HG03460 (cell line): ENCODE measurements around the gene TPM2.
A peak's percentile ranks its signal among the peaks of the same experiment; 100 is the strongest.

Experiments used
- ATAC-seq: cut with Tn5 transposase; IDR thresholded peaks from one replicate; pipeline ENCODE4 v1.9.1; 2021; ENCODE audit not compliant: unreplicated experiment

Gene TPM2

DNA sequence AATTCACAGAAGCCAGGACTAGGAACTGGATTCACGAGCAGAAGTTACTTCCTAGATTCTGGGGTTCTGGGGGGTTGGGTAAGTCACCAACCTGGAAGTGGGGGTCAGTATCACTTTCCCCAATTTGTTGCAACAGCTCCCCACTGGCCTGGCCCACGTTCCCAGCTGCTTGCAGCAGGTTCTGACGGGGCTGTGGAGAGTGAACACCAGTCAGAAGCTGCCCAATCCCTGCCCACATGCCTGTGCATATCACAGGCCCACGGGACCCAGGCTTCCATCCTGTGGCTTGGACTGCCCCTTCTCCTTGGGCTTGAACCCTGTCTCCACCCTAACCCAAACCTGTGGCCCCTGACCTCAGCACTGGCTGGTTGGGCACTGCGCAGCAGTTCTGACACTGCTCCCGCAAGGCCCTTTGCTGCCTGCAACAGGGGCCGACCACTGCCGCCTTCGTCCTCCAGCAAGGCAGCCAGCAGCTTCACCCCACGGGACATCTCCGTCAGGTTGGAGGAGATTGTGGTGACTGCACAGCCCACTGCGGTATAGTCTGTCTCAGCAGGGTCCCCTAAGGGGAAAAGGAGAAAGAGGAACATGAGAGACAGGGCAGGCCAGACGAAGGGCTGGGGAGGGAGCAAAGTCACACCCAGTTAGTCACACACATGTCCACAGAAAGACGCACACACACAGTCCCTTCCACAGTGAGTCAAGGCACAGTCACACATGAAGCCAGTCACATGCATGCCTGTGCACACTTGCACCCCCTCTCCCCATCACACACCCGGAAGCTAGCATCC is 29.2 kb upstream of the TPM2 start:
- no peak for ATAC-seq

DNA sequence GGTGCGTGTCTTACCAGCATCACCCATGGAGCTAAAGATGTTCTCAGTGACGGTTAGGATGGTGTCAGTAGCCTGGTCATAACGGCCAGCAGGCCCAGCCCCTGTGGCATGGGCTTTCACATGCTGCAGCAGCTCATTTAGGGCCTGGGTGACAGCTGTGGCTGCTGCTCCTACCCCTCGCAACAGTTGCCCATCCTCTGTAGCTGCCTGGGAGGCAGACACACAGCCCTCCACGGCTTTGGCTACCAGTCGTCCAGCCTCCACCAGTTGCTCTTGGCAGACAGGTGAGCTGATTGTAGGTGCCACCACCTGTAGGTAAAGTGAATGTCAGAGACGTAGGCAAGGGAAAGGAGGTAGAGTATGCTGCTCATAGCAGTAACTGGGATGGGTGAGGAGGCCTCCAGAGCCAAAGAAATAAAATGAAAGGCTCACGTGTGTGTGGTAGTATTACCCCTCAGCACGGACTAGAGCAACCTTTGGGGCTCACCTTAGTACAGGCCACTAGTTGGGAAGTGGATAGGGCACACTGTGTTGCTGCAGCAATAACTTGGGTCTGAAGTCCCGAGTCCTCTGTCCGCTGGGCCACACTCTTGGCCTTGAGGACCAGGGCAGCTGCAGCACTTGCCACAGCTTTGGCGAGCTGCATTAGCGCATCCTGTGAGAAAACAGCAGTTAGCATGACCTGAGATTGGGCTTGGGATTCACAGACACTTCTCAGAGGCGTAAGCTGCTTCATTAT is 27.6 kb upstream of the TPM2 start:
- no peak for ATAC-seq

DNA sequence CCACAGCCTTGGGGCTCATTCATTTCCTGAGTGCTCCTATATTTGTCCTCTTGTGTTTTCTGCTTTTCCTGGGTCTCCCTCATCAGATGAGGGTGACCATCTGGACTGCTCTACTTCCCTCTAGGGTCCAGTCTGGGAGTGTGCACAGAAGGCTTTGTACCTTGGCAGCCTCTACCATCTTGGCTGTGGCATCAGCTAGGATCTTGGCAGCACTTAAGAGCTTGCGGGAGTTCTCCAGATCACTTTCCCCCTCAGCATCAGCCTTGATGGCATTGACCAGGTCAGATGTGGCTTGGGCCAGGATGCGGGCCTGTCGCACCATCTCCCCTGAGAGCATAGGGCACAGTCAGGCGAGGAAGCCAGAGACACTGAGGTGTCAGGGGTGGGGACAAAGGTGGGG is 26.5 kb upstream of the TPM2 start:
- no peak for ATAC-seq

DNA sequence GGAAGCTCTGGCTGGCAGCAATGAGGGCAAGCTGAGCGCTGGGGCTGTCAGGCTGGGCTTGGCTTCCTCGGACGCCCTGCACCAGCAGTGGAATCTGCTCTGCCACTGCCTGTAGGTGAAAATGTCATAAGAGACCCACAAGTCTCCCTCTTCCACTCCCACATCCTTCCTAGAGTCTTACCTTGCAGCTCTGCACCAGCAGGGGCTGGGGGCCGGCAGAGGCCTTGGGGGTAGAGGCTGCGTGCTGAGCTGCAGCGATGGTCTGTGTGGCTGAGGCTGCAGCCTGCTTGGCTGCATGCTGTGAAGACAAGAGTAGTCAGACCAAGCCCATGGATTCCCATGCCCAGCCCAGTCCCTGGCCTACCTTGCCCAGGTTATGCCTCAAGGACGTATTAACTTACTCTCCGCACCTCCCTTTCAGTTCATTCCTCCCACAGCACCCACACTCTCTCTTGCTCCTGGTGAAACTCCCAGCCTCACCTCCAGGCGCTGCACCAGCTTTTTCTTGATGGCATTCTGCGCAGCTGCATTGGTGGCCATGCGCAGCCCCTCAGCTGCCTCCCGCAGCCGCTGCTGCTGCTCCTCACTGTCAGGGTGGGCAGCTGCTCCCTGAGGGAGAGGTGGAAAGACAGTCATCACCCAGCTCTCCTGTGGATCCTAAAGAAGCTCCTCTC is 25.0 kb upstream of the TPM2 start:
- no peak for ATAC-seq

DNA sequence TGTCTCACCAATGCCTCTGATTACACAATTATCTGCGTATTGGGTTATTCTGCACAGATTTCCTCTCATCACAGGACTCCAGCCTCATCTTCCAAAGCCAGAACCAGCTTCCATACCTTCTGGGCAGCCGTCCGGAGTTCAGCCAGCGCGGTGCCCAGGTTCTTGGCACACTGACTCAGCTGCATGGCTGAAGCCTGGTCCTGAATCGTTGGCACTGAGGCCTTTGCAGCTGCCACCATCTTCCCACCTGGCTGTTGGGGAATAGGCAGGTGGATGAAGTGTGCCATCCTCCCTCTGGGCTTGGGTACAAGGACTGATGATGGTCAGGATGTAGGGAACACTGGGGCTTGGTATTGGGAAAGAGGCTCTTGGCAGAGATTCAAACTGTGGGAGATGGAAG is 24.4 kb upstream of the TPM2 start:
- no peak for ATAC-seq

DNA sequence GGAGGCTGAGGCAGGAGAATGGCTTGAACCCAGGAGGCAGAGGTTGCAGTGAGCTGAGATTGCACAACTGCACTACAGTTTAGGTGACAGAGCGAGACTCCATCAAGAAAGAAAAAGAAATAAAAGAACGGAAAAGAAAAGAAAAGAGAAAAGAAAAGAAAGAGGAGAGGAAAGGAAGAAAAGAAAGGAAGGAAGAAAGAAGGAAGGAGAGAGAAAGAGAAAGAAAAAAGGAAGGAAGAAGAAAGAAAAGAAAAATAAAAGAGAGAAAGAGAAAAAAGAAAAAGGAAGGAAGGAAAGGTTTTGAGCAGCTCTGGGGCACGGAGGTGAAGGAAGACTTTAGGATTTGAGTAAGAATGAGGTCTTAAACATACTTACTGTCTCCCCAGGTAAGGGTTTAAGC is 23.9 kb upstream of the TPM2 start:
- ATAC-seq, result no peak

DNA sequence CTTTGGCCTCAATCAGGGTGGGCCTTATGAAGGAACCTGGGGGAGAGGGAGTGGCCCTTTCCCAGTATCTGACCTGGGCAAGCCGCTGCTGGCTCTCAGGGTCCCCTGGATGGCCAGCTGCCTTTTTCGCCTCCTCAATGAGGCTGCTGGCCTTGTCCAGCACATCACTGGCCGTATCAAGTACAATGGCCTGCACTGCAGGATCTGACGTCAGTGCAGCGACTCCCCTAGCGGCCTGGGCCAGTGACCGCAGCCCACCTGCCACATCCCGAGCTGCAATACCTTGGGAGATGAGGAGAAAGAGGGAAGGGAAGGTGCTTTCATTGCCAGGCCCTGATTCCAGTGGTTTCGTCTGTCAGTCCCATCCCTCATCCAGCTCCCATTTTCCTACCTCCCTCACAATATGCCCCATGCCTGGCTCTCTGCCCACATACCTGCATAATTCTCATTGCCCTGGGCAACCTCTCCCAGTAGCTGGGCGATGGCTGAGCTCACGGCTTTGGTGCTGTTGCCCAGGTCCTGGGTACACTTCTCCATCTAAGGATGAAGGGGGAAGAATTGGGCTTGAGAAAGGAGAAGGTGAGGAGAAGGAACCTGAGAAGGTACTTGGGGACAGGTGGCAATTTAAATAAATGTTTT is 23.2 kb upstream of the TPM2 start:
- no peak for ATAC-seq

DNA sequence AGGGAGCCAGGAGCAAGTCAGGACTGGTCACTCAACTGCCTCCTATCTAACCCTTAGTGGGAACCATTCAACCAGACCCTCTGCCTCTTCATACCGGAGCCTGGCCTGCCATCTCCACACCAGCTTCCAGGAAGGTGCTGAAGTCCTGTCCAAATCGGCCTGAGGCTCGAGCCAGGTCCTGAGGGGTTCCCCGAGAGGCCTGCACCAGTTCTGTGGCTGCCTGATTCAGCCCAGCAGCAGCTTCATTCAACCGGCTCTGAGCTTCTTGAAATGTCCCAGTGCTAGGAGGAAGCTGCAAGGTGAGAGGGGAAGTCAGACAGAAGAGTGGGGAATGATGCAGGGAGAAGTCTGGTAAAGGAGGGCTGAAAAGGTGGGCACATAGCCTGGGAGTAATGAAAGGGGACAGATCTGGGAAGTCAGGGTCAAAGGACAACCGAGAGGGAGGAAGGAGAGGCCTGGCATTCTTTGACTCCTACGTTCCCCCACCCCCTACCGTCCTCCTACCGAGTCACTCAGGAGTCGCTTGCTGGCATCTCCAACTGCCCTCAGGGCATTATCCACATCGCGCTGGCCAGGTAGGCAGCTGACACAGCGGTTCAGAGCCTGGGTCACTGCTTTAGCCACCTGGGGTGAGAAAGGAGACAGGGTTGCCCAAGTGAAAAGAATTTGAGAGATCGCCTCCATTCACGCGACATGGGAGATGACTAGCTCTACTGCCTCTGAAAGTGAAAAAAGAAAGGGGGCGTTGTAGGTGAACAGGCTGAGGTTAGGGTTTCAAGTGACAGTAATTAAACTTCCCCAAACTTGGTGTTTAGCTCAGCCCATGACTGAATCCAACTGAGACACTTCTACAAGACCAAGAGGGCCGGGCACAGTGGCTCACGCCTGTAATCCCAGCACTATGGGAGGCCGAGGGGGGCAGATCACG is 22.0 kb upstream of the TPM2 start:
- peak; percentile 50 for ATAC-seq

DNA sequence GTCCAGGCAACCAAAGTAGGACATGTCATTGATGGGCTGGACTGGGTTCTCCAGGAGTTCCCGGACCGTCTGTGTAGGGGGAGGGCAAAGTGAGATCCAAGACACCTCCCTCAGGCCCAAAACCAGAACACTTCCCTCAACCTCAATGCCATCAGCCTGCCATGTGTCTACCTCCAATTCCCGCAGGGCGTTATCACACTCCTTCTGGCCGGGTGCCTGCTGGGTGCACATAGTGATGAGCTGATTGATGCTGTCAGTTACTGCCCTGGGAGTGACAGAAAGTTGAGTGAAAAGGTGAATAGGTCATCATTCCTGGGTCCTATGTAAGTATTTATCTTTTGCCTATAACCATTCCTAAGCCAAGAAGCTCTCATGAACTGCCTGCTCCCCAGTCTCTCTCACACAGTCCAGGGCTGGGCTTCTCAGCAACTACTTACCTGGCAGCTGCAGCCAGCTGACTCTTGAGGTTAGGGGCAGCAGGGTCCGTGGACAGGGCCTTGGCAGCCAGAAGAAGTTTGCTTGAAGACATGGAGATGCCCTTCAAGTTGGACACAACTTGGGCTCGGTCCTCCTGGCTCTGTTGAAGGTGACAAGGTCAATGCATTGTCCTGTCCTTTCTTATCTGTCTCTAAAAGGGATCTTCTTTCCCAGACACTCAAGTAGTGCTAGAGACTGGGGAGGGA is 21.2 kb upstream of the TPM2 start:
- ATAC-seq, result no peak

DNA sequence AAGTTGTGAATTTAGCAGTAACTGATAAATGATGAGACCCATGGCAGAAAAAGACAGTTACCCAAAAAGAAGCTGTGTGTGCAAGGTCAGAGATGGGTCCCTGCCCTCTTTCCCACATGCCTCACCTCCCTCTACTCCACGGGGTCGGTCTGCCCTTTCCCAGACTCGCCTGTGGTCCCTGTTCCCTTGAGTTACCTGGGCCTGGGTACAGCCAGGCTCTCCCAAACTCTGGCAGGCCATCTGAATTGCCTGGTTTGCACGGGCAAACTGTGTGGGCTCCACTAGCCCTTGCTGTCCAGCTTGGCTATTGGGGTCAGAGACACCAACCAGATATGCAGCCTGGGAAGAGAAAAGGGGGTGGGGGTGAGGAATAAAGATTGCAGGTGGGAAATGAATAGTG is 18.4 kb upstream of the TPM2 start:
- ATAC-seq, result no peak

DNA sequence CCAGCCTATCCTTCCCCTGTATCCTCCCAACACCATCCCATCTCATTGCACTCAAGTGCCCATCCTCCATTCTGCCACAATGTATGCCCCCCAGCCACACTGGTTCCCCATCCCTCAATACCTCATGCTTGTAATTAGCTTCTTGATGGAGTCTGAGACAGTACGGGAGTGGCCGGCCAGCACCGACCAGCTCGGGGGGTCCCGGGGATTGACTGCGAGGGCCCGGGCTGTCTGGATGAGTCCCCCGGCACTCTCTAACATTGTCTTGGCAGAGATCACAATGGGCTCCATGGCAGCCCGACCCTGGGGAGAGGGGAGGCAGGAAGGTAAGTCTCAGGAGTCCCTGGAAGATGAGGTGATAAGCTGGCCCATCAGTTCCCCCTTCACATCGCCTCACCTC is 17.2 kb upstream of the TPM2 start:
- ATAC-seq, result no peak

DNA sequence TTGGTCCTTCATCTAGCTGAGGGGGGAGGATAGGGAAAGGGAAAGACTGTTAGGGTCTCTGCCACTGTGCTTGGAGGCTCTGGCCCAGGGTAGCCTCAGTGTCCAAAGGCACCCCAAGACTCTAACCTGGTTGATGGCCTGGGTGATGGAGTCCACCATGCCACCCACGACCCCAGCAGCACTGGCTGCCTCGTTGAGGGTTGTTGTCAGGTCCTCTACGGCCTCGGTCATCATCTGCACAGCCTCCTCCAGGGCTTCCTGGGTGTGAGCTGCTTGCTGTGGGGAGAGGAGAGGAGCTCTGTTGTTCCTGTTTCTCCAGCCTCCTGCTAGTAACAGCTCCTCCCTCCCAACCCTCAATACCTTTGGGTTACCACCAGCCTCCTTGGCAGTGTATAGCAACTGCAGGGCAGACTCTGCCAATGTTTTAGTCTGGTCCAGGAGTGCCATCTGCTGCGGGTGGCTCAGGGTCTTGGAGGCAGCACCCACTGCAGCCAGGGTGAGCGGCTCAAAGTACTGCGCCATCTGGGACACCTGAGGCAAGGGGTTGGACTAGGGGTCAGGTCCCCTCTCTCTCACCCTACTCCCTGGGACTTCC is 16.2 kb upstream of the TPM2 start:
- no peak for ATAC-seq

DNA sequence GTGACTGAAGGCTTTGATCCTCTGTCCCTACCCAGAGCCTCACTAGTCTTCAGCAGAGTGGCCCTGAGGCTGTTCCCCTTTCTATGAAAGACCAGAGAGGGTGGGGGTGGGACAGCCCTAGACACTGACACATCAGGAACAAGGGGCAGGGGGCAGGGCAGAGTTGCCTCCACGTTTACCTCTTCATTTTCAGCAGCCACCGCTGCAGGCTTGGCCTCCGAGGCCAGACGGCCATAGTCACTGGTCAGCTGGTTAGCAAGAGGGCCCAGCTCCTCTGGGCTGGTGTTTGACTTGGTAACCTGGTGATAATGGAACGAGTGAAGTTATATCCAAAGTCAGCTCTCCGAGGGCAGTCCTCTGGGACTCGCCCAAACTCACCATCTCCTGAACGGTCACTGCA is 15.6 kb upstream of the TPM2 start:
- no peak for ATAC-seq

DNA sequence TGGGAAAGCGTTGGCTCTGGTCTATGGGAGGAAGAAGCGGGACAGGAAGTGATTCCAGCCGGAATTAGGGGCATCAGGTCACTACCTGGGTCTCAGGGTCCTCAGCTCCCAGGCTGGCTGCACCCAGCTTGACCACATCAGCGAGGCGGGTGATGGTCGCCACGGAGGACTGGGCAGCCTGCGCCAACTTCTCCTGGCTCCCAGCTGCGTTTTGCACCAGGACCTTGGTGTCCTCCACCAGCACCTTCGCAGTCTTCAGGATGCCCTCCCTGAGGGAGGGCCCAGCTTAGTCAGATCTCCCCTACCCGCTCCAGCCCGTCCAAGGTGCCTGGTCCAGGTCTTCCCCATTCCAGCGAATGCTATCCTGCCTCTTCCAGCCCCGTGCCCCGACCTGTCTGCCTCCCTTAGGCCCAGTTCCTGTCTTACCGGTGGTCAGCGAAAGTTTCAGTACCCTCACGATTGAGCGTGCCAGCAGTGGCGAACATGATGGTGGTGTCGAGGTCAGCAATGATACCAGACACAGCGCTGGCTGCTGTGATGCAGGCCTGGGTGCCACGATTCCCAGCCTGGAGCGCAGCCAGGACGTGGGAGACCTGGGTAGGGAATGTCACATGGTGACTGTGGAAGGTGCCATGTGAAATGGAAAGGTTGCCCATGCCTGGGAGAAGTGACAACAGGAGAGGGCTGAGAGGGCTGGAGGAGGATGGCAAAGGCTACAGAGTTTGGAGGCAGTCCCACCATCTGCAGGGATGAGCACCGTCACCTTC is 14.4 kb upstream of the TPM2 start:
- no peak for ATAC-seq

DNA sequence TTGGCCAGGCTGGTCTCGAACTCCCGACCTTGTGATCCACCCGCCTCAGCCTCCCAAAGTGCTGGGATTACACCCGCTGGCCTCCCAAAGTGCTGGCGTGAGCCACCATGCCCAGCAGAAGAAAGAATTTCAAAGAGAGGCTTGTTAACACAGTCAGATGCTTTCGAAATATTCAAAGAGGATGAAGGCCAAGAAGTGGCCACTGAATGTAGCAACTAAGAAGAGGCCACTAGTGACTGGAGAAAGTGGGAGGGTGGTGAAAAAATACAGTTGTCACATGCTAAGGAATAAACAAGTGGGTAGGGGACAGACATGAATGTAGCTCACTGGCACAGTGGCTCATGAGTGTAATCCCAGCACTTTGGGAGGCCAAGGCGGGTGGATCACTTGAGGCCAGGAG is 13.0 kb upstream of the TPM2 start:
- no peak for ATAC-seq

DNA sequence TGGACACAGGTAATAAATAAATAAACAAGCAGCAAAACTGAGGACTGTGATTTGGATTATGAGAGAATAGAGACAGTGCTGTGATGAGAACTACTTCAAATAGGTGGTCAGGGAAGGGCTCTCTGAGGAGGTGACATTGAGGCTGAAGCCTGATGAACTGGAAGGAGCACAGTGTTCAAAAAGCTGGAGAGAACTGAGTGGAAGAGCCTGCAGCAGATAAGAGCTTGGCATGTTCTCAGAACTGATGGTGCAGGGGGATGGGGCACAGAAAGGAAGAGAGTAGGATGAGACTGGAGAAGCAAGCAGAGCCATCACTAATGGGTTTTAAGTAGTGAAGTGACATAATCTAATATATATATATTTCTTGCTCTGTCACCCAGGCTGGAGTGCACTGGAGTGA is 11.2 kb upstream of the TPM2 start:
- no peak for ATAC-seq

DNA sequence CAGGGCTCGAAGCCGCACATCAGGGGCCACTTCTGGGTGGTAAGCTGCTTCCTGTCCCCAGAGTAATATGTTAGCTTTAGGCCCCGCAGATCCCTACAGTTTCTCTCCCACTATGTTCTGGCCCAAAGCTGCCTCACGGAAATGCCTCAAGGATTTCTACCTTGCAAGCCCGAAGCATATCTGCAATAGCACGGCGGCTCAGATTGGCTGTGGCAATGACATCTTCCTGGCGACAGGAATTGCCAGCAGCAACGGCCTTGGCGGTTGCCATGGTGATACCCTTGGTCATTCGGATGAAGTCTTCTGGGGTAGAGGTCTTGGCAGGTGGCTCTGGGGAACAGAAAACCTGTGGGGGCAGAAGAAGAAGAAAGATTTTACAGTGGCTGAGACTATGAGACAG is 10.3 kb upstream of the TPM2 start:
- ATAC-seq, result no peak

DNA sequence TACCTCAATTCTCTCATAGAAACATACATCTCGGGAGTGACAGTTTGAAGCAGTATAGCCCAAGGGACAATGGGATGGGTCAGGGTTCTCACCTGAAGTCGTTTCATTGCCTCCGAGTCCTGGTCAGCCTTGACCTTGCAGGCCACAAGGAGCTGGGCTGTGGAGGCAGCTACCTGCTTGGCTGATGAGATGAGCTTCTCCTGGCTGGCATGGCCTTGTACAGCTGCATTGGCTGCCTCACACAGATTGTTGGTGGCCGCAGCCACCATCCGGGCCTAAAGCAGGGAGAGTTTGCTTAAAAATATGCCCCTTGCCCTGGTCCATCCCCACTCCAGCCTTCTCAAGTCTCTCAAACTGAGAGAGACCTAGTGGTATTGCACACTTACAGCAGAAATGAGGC is 8.5 kb upstream of the TPM2 start:
- no peak for ATAC-seq

DNA sequence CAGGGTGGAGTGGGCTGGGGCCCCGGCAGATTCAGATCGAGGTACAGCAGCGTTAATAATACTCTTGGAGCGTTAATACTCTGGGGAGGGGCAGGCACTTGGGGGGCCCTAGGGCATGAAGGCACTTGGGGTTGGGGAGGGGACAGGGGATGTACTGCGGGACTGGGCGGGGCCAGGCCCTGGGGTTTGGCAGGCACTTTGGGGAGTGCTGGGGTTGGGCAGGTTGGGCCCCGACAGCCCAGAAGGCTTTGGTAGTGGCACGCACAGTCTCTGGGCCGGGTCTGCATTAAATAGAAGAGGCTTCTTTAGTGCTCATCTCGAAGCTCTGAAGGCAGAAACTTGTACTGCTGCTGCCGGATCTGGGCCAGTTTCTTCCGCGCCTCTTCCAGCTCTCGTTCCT is 7.8 kb upstream of the TPM2 start:
- no peak for ATAC-seq
